ENCODE measurements around the gene CBFB. TPM values are rescaled to one million over a fixed set of nuclear protein-coding genes. Genes with fewer than 3 reads are reported as not detected.

Gene CBFB
- total RNA-seq, 2 experiments from 2014 or later = 236 to 238 TPM

DNA sequence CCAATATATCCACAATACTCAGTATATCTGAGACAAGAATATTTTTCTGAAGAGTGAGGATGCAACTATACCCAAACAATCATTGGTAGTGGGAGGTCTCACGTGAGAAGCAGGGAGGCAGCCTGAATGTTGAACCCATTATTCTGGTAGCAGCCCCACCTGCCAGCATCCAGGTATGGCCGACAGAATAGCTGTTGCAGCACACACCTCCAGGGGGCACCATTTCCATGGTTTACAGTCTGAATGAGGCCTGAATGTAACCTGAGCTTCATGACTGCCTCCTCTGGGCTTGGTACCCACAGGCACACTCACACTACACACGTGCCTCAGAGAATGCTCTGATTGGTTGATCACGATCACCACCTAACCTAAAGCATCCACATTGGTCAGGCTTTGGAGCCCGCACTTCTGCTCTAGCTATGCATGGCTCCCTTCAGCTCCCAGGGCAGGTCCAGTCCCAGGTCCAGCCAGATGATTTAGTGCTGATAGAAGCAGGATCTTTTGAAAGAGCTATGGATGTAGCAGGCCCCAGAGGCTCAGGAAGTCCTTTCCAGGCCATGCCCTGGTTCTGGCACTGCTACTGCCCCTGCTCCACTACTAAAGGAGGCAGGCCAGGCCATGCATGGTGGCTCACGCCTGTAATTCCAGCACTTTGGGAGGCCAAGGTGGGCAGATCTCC, 11.0 kb upstream of the CBFB start:
- DNase-seq = peak; percentile 91
- ChIA-PET CTCF (interaction anchor here (0.6 to 8.4 kb wide), 56 partner anchors 9 to 242 kb away, joined by 3 to 152 read pairs (median 5); partner anchors contain the start of genes B3GNT9, CBFB, CES3 and EXOC3L1), POLR2A (interaction anchor here (0.6 to 4.8 kb wide), 20 partner anchors 10 to 497 kb away, joined by 3 to 80 read pairs (median 4); partner anchors contain the start of genes B3GNT9, CBFB, CES3 and FBXL8)
- Mint-ChIP-seq H3K4me1 (peaks cover 41% of the 10 kb centered on the region), H3K4me3 (no peak overlapping the region), H3K9me3 (no peaks in the 10 kb centered on the region), H3K27ac (peak overlapping the region; percentile 57), H3K36me3 (ENCODE audit: low read depth) (peaks cover 6% of the 10 kb centered on the region), H3K27me3 (no peaks in the 10 kb centered on the region)

DNA sequence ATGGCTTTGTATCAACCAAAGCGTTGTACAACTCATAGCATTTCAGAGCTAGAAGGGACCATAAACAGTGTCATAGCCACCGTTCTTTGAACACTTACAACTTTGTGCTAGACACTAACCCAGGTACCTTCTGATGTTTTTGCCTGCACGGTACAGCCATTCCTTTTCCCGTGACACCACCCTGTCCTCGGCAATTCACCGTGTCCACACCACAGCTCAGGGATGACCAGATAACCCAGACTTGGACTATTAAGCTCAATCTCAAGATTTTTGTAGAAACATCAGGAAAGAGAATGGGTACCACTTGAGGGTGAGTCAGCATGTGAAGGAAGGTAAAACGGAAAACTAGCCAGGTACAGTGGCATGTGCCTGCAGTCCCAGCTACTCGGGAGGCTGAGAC, 9.8 kb upstream of the CBFB start:
- Mint-ChIP-seq H3K27ac (no peak overlapping the region), H3K4me1 (peaks cover 39% of the 10 kb centered on the region), H3K36me3 (ENCODE audit: low read depth) (no peaks in the 10 kb centered on the region), H3K9me3 (no peaks in the 10 kb centered on the region), H3K27me3 (no peaks in the 10 kb centered on the region), H3K4me3 (no peak overlapping the region)
- no peak for DNase-seq
- ChIA-PET CTCF (interaction anchor here (0.6 to 8.4 kb wide), 12 partner anchors 10 to 141 kb away, joined by 3 to 152 read pairs (median 20); partner anchors contain the start of genes B3GNT9, CBFB, FBXL8 and PHAF1), POLR2A (interaction anchor here (3.7 to 4.8 kb wide), 2 partner anchors 10 to 141 kb away, joined by 23 to 80 read pairs; partner anchors contain the start of genes CBFB, FBXL8 and TRADD)

- Mint-ChIP-seq H3K9me3 (no peaks in the 10 kb centered on the region), H3K4me3 (no peak overlapping the region), H3K27ac (no peak overlapping the region), H3K27me3 (no peaks in the 10 kb centered on the region), H3K36me3 (ENCODE audit: low read depth) (no peaks in the 10 kb centered on the region), H3K4me1 (peaks cover 35% of the 10 kb centered on the region)
- CTCF ChIA-PET = interaction anchor here (1.2 to 8.4 kb wide), 4 partner anchors 8 to 132 kb away, joined by 3 to 152 read pairs (median 4); partner anchors contain the start of gene B3GNT9
- POLR2A ChIA-PET = interaction anchor here (1.2 kb wide), 1 partner anchor 162 kb away, joined by 3 read pairs; the partner anchor contains the start of gene MATCAP1
- peak; percentile 9 for DNase-seq
Observed at GRCh38 chr16:67021321-67021720, 7.6 kb upstream of the CBFB start.

DNA sequence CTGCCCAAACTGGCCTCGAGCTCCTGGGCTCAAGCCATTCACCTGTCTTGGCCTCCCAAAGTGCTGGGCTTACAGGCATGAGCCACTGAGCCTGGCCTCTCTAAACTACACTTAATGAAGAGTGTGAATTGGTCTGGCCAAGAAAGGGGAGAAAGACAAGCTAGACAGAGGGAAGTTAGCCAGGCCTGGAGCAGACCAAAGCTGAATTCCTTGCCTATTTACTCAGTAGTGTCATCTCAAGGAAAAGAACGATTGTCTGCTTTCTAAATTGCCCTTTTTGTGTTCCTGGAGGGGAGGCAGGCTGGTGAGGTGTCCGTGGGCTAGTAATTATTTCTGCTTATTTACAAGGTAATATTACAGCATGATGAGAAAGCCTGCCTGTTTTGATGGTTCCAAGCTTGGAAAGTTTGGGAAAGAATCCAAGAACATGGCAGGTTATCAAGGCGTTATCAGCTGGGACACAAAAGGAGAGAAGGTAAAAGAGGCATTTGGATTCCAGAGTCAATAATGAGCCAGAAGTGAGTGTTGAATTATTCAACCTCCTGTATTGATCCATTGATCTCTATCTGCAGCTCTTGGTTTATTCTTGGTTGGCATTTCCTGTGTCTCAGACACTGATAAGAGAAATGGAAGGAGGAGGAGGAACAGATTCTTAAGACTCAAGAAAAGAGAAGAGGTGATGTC, 6.3 kb upstream of the CBFB start:
- Mint-ChIP-seq H3K36me3 (ENCODE audit: low read depth) (no peaks in the 10 kb centered on the region), H3K4me3 (no peak overlapping the region), H3K9me3 (no peaks in the 10 kb centered on the region), H3K27me3 (no peaks in the 10 kb centered on the region), H3K4me1 (peaks cover 36% of the 10 kb centered on the region), H3K27ac (no peak overlapping the region)
- no peak for DNase-seq
- POLR2A ChIA-PET = interaction anchor here (0.7 to 1.6 kb wide), 6 partner anchors 9 to 161 kb away, joined by 3 to 11 read pairs (median 3); partner anchors contain the start of gene MATCAP1
- CTCF ChIA-PET = interaction anchor here (1.3 to 8.4 kb wide), 3 partner anchors 9 to 148 kb away, joined by 3 to 152 read pairs (median 6); partner anchors contain the start of genes B3GNT9 and NOL3

DNA sequence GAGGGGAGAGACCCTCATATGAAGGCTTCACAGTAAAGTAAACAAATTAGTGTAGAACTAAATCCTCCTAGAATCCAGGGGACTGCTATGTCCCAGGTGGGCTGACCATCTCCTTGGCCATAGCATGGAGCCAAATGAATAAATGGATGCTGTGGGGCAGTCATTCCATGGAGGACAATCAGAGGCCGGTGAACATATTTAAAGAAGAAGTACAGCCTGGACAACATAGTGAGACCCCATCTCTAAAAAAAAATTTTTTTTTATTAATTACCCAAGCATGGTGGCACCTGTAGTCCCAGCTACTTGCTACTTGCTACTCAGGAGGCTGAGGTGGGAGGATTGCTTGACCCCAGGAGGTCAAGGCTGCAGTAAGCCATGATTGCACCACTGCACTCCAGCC, 5.3 kb upstream of the CBFB start:
- Mint-ChIP-seq H3K27ac (no peak overlapping the region), H3K27me3 (no peaks in the 10 kb centered on the region), H3K9me3 (no peaks in the 10 kb centered on the region), H3K4me1 (peaks cover 35% of the 10 kb centered on the region), H3K4me3 (no peak overlapping the region), H3K36me3 (ENCODE audit: low read depth) (no peaks in the 10 kb centered on the region)
- CTCF ChIA-PET = interaction anchor here (0.5 to 8.4 kb wide), 3 partner anchors 94 to 129 kb away, joined by 3 to 152 read pairs (median 4); partner anchors contain the start of gene B3GNT9
- no peak for DNase-seq
- POLR2A ChIA-PET = interaction anchor here (1.1 to 1.5 kb wide), 3 partner anchors 10 to 134 kb away, joined by 3 to 9 read pairs (median 5); no protein-coding TSS in a partner anchor

GRCh38 chr16:67024384-67025209, 4.4 kb upstream of the CBFB start:
- Mint-ChIP-seq H3K27me3 (no peaks in the 10 kb centered on the region), H3K9me3 (no peaks in the 10 kb centered on the region), H3K4me3 (no peak overlapping the region), H3K36me3 (ENCODE audit: low read depth) (no peaks in the 10 kb centered on the region), H3K4me1 (peaks cover 32% of the 10 kb centered on the region), H3K27ac (no peak overlapping the region)
- POLR2A ChIA-PET = interaction anchor here (1.4 to 4.3 kb wide), 4 partner anchors 11 to 135 kb away, joined by 3 to 32 read pairs (median 7); partner anchors contain the start of genes FBXL8 and TRADD
- CTCF ChIA-PET = interaction anchor here (0.5 to 0.8 kb wide), 3 partner anchors 75 to 95 kb away, joined by 3 to 4 read pairs (median 3); no protein-coding TSS in a partner anchor
- no peak for DNase-seq

- CTCF ChIA-PET = interaction anchor here (0.7 to 0.8 kb wide), 2 partner anchors 17 to 74 kb away, joined by 3 to 4 read pairs; no protein-coding TSS in a partner anchor
- H3K27me3 Mint-ChIP-seq = no peaks in the 10 kb centered on the region
- H3K27ac Mint-ChIP-seq = no peak overlapping the region
- H3K4me3 Mint-ChIP-seq = no peak overlapping the region
- POLR2A ChIA-PET = interaction anchor here (1.4 to 4.3 kb wide), 3 partner anchors 11 to 134 kb away, joined by 3 to 32 read pairs (median 9); partner anchors contain the start of genes FBXL8 and TRADD
- H3K36me3 Mint-ChIP-seq (ENCODE audit: low read depth) = peaks cover 4% of the 10 kb centered on the region
- H3K4me1 Mint-ChIP-seq = peaks cover 36% of the 10 kb centered on the region
- DNase-seq = peak; percentile 16
- no peaks in the 10 kb centered on the region for H3K9me3 Mint-ChIP-seq
Observed at GRCh38 chr16:67025210-67025550, 3.8 kb upstream of the CBFB start.

GRCh38 chr16:67026570-67026969, 2.4 kb upstream of the CBFB start:
- Mint-ChIP-seq H3K9me3 (no peaks in the 10 kb centered on the region), H3K4me3 (no peak overlapping the region), H3K36me3 (ENCODE audit: low read depth) (peaks cover 18% of the 10 kb centered on the region), H3K27ac (no peak overlapping the region), H3K27me3 (no peaks in the 10 kb centered on the region), H3K4me1 (peaks cover 49% of the 10 kb centered on the region)
- POLR2A ChIA-PET = interaction anchor here (1.0 to 7.1 kb wide), 3 partner anchors 15 to 133 kb away, joined by 3 to 106 read pairs (median 32); partner anchors contain the start of genes FBXL8 and TRADD
- CTCF ChIA-PET = interaction anchor here (0.7 to 5.7 kb wide), 5 partner anchors 9 to 128 kb away, joined by 3 to 88 read pairs (median 15); no protein-coding TSS in a partner anchor
- DNase-seq = peak; percentile 14

DNA sequence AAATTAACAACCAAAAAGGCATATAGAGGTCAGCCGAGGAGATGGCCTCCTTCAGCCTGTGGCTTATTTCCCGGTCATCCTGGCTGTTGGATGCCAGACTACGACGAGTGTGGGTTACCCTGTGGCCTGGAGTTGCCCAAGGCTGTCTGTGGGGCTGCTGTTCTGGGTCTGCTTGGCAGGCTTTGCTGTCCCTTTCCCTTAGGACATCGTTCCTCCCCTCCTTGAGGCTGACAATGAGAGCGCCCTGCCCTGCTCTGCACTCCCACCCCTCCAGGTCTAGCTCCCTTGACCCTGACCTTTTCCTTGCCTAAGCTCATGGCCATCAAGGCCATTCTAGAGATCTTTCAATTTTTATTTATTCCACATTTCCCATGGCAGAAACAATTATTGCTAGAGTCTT, 1.9 kb upstream of the CBFB start:
- peaks cover 54% of the 10 kb centered on the region for H3K4me1 Mint-ChIP-seq
- H3K4me3 Mint-ChIP-seq = peak overlapping the region; percentile 33
- ChIA-PET POLR2A (interaction anchor here (1.0 to 7.1 kb wide), 4 partner anchors 9 to 132 kb away, joined by 3 to 106 read pairs (median 56); partner anchors contain the start of genes FBXL8 and TRADD), CTCF (interaction anchor here (0.8 to 5.7 kb wide), 6 partner anchors 9 to 158 kb away, joined by 3 to 88 read pairs (median 10); no protein-coding TSS in a partner anchor)
- H3K36me3 Mint-ChIP-seq (ENCODE audit: low read depth) = peaks cover 23% of the 10 kb centered on the region
- H3K27me3 Mint-ChIP-seq = no peaks in the 10 kb centered on the region
- H3K27ac Mint-ChIP-seq = peak overlapping the region; percentile 14
- no peaks in the 10 kb centered on the region for H3K9me3 Mint-ChIP-seq
- DNase-seq = peak; percentile 13

DNA sequence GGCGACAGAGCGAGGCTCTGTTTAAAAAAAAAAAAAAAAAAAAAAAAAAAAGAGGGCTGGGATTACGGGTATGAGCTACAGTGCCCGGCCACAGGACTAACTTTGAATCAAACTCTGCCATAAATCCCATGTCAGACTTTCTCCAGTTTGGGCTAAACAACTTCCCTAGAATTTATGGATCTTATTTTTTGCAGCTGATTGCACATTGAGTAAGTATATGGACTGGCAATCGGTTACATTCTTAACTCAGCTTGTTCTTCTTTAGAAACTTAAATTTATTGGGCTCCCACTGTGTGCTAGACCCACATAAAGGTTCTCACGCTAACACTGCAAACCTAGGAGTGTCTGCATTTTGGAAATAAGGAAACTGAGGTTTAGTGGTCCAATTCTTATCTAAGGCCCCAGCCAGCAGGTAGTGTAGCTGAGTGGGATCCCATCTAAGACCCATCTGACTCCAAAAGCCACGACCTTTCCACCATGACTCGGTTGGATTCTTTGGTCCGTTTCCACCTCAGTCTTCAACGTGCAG, 718 bp upstream of the CBFB start:
- Mint-ChIP-seq H3K36me3 (ENCODE audit: low read depth) (peaks cover 34% of the 10 kb centered on the region), H3K4me3 (peak overlapping the region; percentile 93), H3K27ac (peak overlapping the region; percentile 92), H3K4me1 (peaks cover 58% of the 10 kb centered on the region), H3K9me3 (no peaks in the 10 kb centered on the region), H3K27me3 (no peaks in the 10 kb centered on the region)
- DNase-seq = no peak
- POLR2A ChIA-PET = interaction anchor here (0.6 to 7.1 kb wide), 21 partner anchors 10 to 505 kb away, joined by 3 to 106 read pairs (median 4); partner anchors contain the start of genes FBXL8 and TRADD
- CTCF ChIA-PET = interaction anchor here (0.6 to 5.7 kb wide), 14 partner anchors 10 to 199 kb away, joined by 3 to 88 read pairs (median 4); partner anchors contain the start of genes CES3, FBXL8 and TRADD
